RKO (cell line): ENCODE results near the gene SP110.
"Not testable (repeated sequence)": the region's sequence is repeated elsewhere in the genome, so short reads cannot be mapped to it uniquely, and the experiment has no call there.

Source experiments
- DNase-seq: peaks from one replicate; pipeline ENCODE4 v3.0.0-alpha.2; 2016; ENCODE audit warnings: low spot score

SP110 gene

DNA sequence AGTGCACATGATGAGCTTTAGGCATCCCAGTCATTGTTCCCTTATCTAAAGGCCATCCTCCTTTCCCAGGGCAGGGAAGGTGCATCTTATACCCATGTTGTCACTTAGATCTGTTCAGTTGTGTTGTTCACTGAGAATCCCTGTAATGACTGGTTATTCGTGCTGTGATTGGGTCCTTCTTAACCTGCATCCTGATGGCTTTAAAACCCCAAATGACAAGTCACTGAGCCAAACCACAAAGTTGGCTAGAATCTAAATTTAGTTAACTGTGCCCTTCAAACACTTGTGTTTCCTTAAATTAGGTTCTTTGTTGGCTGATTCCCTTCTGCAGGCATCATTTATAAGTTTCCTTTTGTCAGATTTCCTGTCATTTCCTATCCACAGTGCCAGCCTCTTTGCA is 92.6 kb downstream of the SP110 start:
- no peak for DNase-seq

DNA sequence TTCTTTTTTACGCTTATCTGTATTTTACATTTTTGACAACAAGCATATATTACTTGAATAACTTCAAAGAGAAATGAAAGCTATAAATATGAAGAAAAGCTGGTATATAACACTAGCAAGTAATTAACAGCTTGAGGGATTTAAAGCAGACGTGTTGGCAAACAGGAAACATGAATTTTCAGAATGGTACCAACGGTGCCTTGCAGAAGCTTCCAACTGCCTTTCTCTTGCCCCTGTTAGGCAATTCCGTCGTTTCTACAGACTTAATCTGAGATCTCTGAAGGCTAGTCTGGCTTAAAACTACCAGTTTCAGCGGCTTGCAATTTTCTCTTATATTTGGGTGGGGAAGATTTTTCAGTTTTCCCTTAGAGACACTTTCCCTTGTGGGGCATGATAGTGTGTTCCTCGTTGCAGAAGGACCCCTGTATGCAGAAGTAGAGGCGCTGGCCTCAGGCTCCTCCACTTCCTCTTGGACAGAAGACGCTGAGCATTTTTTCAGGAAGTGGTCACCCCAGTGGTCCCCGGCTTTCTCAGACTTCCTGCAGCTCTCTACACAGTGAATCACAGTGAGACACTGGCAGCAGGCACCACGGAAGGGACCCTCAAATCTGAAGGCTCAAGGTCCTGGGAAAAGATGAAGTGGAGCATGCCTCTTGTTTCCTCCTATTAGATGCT is 94.9 kb downstream of the SP110 start:
- DNase-seq = no peak

DNA sequence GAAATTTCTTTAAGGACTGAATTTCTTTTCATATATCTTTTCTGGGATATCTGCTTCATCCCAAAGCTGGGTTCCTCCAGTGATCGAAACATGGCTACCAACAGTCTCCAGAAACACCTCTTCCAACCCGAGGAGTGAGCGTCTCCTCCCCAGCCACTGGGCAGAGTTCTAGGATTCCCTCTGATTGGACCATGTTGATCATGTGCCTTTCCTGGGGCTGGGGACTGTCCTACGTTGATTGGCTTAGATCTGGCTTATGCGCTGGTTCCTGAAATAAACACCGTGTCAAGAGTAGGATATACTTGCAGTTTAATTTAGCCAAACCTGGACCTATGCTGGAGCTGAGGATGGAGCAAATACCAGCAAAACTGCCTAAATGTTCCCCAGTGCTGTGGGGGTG is 95.5 kb downstream of the SP110 start:
- no peak for DNase-seq

DNA sequence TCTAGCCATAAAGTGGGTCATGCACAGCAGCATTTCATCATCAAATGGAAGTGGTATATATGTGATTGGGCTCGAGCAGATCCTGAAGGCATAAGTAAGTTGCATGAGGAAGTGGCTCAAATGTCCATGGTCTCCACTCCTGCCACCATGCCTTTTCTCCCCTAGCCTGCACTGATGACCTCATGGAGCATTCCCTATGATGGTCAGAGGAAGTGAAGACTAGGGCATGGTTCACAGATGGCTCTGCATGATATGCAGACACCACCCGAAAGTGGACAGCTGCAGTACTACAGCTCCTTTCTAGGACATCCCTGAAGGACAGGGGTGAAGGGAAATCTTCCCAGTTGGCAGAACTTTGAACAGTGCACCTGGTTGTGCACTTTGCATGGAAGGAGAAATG is 99.4 kb downstream of the SP110 start:
- DNase-seq = not testable (repeated sequence)

DNA sequence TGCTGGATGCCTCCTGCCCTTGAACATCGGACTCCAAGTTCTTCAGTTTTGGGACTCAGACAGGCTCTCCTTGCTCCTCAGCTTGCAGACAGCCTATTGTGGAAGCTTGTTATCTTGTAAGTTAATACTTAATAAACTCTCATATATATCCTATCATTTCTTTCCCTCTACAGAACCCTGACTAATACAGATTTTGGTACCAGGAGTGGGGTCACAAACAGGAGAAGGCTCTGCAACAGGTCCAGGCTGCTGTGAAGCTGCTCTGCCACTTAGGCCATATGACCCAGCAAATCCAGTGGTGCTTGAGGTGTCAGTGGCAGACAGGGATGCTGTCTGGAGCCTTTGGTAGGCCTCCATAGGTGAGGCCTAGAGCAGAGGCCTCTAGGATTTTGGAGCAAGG is 100.0 kb downstream of the SP110 start:
- not testable (repeated sequence) for DNase-seq
